Gastrocnemius medialis (tissue), 4 donors: ENCODE data around the gene CASQ2.

Experiments
- CTCF ChIP-seq, 5 experiments: fragments of 450-650 bp in 3 of 5; fragments of 200-600 bp in 2 of 5; sonication (generic) in 2 of 5; IDR thresholded peaks in 4 of 5; conservative IDR thresholded peaks in 1 of 5; 1 replicate in 4 of 5; 2 replicates in 1 of 5; pipeline ENCODE4 v1.5.1; 2016 to 2019; ENCODE audit warnings: antibody characterized with exemption in 5 of 5, mild to moderate bottlenecking in 3 of 5, moderate library complexity in 3 of 5
- POLR2A ChIP-seq, 2 donors: fragments of 450-650 bp; IDR thresholded peaks; one replicate each; pipeline ENCODE4 v1.6.1; 2017; ENCODE audit warnings: antibody characterized with exemption in 2 of 2, mild to moderate bottlenecking in 2 of 2, moderate library complexity in 2 of 2

DNA sequence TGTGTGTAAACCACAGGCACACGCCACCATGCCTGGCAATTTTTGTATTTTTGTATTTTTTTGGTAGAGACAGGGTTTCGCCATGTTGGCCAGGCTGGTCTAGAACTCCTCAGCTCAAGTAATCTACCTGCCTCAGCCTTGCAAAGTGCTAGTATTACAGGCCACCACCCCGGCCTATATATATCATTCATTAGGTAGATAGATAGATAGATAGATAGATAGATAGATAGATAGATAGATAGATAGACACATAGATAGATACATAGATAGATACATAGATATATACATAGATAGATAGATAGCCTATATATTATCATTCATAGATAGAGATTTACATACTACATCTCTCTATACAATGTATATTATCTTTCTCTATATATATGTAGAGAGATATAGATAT lies 80.8 kb downstream of the CASQ2 start:
- TF ChIP-seq CTCF (IDR thresholded peaks at IDR 0.05 in 4 of 5, conservative IDR thresholded peaks at IDR 0.05 in 1 of 5) (no peak), POLR2A (IDR thresholded peaks at IDR 0.05) (no peak)
